Endothelial cell of umbilical vein (primary cell): ENCODE results near the gene KLF5.

Source experiments
- EZH2 ChIP-seq: IDR thresholded peaks from 2 replicates; pipeline ENCODE4 v1.6.1; 2012; ENCODE audit warnings: borderline replicate concordance, low read depth, mild to moderate bottlenecking, moderate library complexity, low read length, inconsistent platforms; ENCODE audit not compliant: severe bottlenecking
- FOS ChIP-seq: IDR thresholded peaks from 2 replicates; pipeline ENCODE4 v1.6.1; 2011; ENCODE audit warnings: mild to moderate bottlenecking, low read length, moderate library complexity, borderline replicate concordance; ENCODE audit not compliant: insufficient read depth
- GATA2 ChIP-seq: IDR thresholded peaks from 2 replicates; pipeline ENCODE4 v1.7.0; 2011; ENCODE audit warnings: low read depth, mild to moderate bottlenecking, moderate library complexity, mixed read lengths, low read length; ENCODE audit not compliant: insufficient read length, insufficient read depth
- JUN ChIP-seq: IDR thresholded peaks from 2 replicates; pipeline ENCODE4 v1.6.1; 2011; ENCODE audit warnings: borderline replicate concordance, low read depth; ENCODE audit not compliant: insufficient read length, insufficient read depth
- MYC ChIP-seq: IDR thresholded peaks from one replicate; pipeline ENCODE4 v1.6.1; 2011; ENCODE audit warnings: mild to moderate bottlenecking, low read depth, low read length
- POLR2A ChIP-seq: IDR thresholded peaks from 2 replicates; pipeline ENCODE4 v1.6.1; 2012; ENCODE audit warnings: low read depth, mild to moderate bottlenecking, control low read depth, low read length
- POLR2AphosphoS5 ChIP-seq: IDR thresholded peaks from 2 replicates; pipeline ENCODE4 v1.6.1; 2012; ENCODE audit warnings: low read depth, mild to moderate bottlenecking, control low read depth, low read length, moderate library complexity; ENCODE audit not compliant: insufficient read depth
- TF ChIP-seq, protein P1 (sequence below), 2 donors: IDR thresholded peaks; 1 replicate in 1 of 2; 2 replicates in 1 of 2; pipeline ENCODE4 v1.5.1; 2011; ENCODE audit warnings: low read length in 2 of 2, mild to moderate bottlenecking in 2 of 2, moderate library complexity in 2 of 2, control low read depth in 1 of 2, inconsistent platforms in 1 of 2, low read depth in 1 of 2; ENCODE audit not compliant: insufficient read depth in 1 of 2; ENCODE audit errors: extremely low read depth in 1 of 2
- TF ChIP-seq, protein P2 (sequence below): IDR thresholded peaks from 2 replicates; pipeline ENCODE4 v1.6.1; 2011; ENCODE audit not compliant: insufficient read depth, insufficient read length

GRCh38 chr13:73015805-73016204 lies 43.0 kb upstream of the KLF5 start:
- TF ChIP-seq, protein P1, sequence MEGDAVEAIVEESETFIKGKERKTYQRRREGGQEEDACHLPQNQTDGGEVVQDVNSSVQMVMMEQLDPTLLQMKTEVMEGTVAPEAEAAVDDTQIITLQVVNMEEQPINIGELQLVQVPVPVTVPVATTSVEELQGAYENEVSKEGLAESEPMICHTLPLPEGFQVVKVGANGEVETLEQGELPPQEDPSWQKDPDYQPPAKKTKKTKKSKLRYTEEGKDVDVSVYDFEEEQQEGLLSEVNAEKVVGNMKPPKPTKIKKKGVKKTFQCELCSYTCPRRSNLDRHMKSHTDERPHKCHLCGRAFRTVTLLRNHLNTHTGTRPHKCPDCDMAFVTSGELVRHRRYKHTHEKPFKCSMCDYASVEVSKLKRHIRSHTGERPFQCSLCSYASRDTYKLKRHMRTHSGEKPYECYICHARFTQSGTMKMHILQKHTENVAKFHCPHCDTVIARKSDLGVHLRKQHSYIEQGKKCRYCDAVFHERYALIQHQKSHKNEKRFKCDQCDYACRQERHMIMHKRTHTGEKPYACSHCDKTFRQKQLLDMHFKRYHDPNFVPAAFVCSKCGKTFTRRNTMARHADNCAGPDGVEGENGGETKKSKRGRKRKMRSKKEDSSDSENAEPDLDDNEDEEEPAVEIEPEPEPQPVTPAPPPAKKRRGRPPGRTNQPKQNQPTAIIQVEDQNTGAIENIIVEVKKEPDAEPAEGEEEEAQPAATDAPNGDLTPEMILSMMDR (IDR thresholded peaks at IDR 0.05; ENCODE audit: extremely low read depth in 1 of 2, insufficient read depth in 1 of 2, low read depth in 1 of 2, low read length in 2 of 2) = no peak
- TF ChIP-seq MYC (no peak), EZH2 (no peak), POLR2A (no peak), POLR2AphosphoS5 (no peak), JUN (no peak), GATA2 (no peak), FOS (no peak)
- TF ChIP-seq, protein P2, sequence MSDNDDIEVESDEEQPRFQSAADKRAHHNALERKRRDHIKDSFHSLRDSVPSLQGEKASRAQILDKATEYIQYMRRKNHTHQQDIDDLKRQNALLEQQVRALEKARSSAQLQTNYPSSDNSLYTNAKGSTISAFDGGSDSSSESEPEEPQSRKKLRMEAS = no peak
